H1 (cell line): ENCODE data around the gene GPSM1.

Experiments used
- BRCA1 ChIP-seq: IDR thresholded peaks from 2 replicates; pipeline ENCODE4 v1.6.1; 2012; ENCODE audit warnings: low read depth, low read length, improper control_type of control experiment
- EGR1 ChIP-seq: IDR thresholded peaks from 2 replicates; pipeline ENCODE4 v1.6.1; 2011; ENCODE audit warnings: low read depth, low read length, borderline replicate concordance
- GABPA ChIP-seq: IDR thresholded peaks from 2 replicates; pipeline ENCODE4 v1.6.1; 2011; ENCODE audit warnings: mild to moderate bottlenecking, low read length, moderate library complexity, borderline replicate concordance; ENCODE audit not compliant: insufficient read depth
- HDAC2 ChIP-seq, 2 experiments: fragments of 300-600 bp in 1 of 2; sonication (generic) in 1 of 2; IDR thresholded peaks; 2 replicates each; pipeline ENCODE4 v1.6.1; 2011 to 2012; ENCODE audit warnings: low read depth in 2 of 2, low read length in 2 of 2, mild to moderate bottlenecking in 2 of 2, moderate library complexity in 2 of 2, borderline replicate concordance in 1 of 2, inconsistent platforms in 1 of 2
- JUND ChIP-seq: IDR thresholded peaks from 2 replicates; pipeline ENCODE4 v1.6.1; 2011; ENCODE audit warnings: mild to moderate bottlenecking, improper control_type of control experiment, low read length
- POLR2A ChIP-seq, 2 experiments: IDR thresholded peaks; 1 replicate in 1 of 2; 2 replicates in 1 of 2; pipeline ENCODE4 v1.6.1; 2011; ENCODE audit warnings: low read depth in 2 of 2, low read length in 2 of 2, mild to moderate bottlenecking in 2 of 2; ENCODE audit errors: control extremely low read depth in 1 of 2
- POLR2AphosphoS5 ChIP-seq: IDR thresholded peaks from 2 replicates; pipeline ENCODE4 v1.6.1; 2011; ENCODE audit warnings: low read depth, low read length
- RFX5 ChIP-seq: IDR thresholded peaks from 2 replicates; pipeline ENCODE4 v1.6.1; 2011; ENCODE audit warnings: low read depth, low read length, improper control_type of control experiment, borderline replicate concordance
- SP2 ChIP-seq: IDR thresholded peaks from 2 replicates; pipeline ENCODE4 v1.6.1; 2012; ENCODE audit warnings: mild to moderate bottlenecking, low read length, inconsistent platforms
- SP4 ChIP-seq: IDR thresholded peaks from 2 replicates; pipeline ENCODE4 v1.6.1; 2012; ENCODE audit warnings: low read length, inconsistent platforms
- YY1 ChIP-seq: IDR thresholded peaks from 2 replicates; pipeline ENCODE4 v1.6.1; 2011; ENCODE audit warnings: low read depth, mild to moderate bottlenecking, low read length
- ZNF274 ChIP-seq: IDR thresholded peaks from 2 replicates; pipeline ENCODE4 v1.7.0; 2012; ENCODE audit warnings: low read length, borderline replicate concordance; ENCODE audit errors: extremely low read depth
- TF ChIP-seq, protein P1 (sequence below), 3 experiments: IDR thresholded peaks; 1 replicate in 2 of 3; 2 replicates in 1 of 3; pipeline versions ENCODE4 v1.5.1 to v1.6.1; 2011; ENCODE audit warnings: low read length in 3 of 3, mild to moderate bottlenecking in 3 of 3, inconsistent platforms in 2 of 3, low read depth in 1 of 3, moderate library complexity in 1 of 3; ENCODE audit not compliant: insufficient read depth in 1 of 3; ENCODE audit errors: control extremely low read depth in 1 of 3
- TF ChIP-seq, protein P2 (sequence below): IDR thresholded peaks from 2 replicates; pipeline ENCODE4 v1.6.1; 2011; ENCODE audit warnings: low read length, improper control_type of control experiment

DNA sequence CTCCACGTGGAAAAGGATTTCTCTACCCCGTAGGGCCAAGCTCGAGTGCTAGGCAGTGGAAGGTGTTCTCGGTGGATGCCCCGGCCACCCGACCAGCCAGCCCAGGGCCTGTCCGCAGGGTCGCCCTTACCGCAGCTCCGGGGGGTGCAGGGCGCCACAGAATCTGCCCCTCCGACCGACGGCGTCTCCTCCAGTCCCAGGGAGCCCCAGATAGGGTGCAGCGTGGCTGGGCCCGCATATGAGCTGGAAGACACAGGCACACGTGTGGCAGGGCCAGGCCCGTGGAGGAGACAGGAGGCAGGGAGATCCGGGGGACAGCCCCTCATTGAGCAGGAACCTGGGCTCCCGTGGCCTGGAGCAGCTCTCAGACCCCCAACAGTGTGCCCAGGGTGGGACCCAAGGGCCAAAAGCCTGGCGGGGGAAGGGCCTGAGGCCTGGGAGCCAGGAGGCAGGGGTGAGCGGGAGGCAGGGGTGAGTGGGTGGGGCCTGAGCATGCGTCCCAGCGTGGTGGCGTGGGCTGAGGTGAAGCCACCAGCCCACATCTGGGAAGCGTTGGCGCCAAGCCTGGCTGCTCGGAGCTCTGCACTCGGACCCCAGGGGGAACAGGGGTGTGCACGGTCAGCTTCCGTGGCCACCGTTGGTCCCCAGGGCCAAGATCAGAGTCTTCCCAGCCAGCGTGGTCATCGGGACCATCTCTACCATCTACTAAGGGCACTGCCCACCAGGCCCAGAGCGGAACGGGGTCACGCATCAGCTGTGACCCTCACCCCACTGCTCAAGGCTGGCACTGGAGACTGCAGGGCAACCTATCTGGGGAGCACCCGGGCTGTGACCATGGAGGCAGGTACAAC is 45.7 kb upstream of the GPSM1 start:
- TF ChIP-seq, protein P1, sequence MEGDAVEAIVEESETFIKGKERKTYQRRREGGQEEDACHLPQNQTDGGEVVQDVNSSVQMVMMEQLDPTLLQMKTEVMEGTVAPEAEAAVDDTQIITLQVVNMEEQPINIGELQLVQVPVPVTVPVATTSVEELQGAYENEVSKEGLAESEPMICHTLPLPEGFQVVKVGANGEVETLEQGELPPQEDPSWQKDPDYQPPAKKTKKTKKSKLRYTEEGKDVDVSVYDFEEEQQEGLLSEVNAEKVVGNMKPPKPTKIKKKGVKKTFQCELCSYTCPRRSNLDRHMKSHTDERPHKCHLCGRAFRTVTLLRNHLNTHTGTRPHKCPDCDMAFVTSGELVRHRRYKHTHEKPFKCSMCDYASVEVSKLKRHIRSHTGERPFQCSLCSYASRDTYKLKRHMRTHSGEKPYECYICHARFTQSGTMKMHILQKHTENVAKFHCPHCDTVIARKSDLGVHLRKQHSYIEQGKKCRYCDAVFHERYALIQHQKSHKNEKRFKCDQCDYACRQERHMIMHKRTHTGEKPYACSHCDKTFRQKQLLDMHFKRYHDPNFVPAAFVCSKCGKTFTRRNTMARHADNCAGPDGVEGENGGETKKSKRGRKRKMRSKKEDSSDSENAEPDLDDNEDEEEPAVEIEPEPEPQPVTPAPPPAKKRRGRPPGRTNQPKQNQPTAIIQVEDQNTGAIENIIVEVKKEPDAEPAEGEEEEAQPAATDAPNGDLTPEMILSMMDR (IDR thresholded peaks at IDR 0.05; ENCODE audit: control extremely low read depth in 1 of 3, insufficient read depth in 1 of 3, low read depth in 1 of 3, low read length in 3 of 3) = no peak
- TF ChIP-seq ZNF274 (no peak), SP4 (no peak), EGR1 (no peak), POLR2AphosphoS5 (no peak), BRCA1 (no peak), POLR2A (IDR thresholded peaks at IDR 0.05; ENCODE audit: control extremely low read depth in 1 of 2, low read depth in 2 of 2, low read length in 2 of 2) (no peak), HDAC2 (IDR thresholded peaks at IDR 0.05; ENCODE audit: borderline replicate concordance in 1 of 2, low read depth in 2 of 2, low read length in 2 of 2) (no peak), YY1 (no peak), RFX5 (no peak), JUND (no peak), SP2 (no peak), GABPA (no peak)
- TF ChIP-seq, protein P2, sequence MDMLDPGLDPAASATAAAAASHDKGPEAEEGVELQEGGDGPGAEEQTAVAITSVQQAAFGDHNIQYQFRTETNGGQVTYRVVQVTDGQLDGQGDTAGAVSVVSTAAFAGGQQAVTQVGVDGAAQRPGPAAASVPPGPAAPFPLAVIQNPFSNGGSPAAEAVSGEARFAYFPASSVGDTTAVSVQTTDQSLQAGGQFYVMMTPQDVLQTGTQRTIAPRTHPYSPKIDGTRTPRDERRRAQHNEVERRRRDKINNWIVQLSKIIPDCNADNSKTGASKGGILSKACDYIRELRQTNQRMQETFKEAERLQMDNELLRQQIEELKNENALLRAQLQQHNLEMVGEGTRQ = no peak
